GM23338 (cell line): Measurements from ENCODE around the gene STIM2. TPM values are rescaled to one million over a fixed set of nuclear protein-coding genes. Genes with fewer than 3 reads are reported as not detected.

ENCODE experiments used
- ATAC-seq: fragments of 200-7000 bp; cut with Tn5 transposase; 3 replicates; pipeline ENCODE4 v1.9.1; 2020
- DNase-seq: peaks from one replicate; pipeline ENCODE4 v3.0.0-alpha.2; 2015; ENCODE audit warnings: low spot score
- H2AFZ ChIP-seq: fragments of 200-600 bp; sonication (generic); 2 replicates; pipeline ENCODE4 v1.8.0; 2016; ENCODE audit warnings: antibody characterized with exemption, mild to moderate bottlenecking, moderate library complexity
- H3F3A ChIP-seq: fragments of 200-600 bp; sonication (generic); replicated peaks from 2 replicates; pipeline ENCODE4 v1.8.0; 2017; ENCODE audit warnings: antibody characterized with exemption, mixed run types, low read depth
- H3K27ac ChIP-seq: fragments of 200-600 bp; sonication (generic); 2 replicates; pipeline ENCODE4 v1.6.1; 2016; ENCODE audit warnings: low read depth
- H3K27me3 ChIP-seq: fragments of 200-600 bp; sonication (generic); 2 replicates; pipeline ENCODE4 v1.8.0; 2016; ENCODE audit warnings: mild to moderate bottlenecking, mixed run types, moderate library complexity; ENCODE audit not compliant: insufficient read depth
- H3K36me3 ChIP-seq: fragments of 200-600 bp; sonication (generic); 2 replicates; pipeline ENCODE4 v1.8.0; 2016; ENCODE audit warnings: mild to moderate bottlenecking; ENCODE audit not compliant: insufficient read depth
- H3K4me1 ChIP-seq: fragments of 200-600 bp; sonication (generic); 2 replicates; pipeline ENCODE4 v1.8.0; 2016; ENCODE audit warnings: mild to moderate bottlenecking, moderate library complexity; ENCODE audit not compliant: insufficient read depth
- H3K4me2 ChIP-seq: fragments of 200-600 bp; sonication (generic); 2 replicates; pipeline ENCODE4 v1.7.1; 2017; ENCODE audit warnings: mixed run types
- H3K4me3 ChIP-seq: fragments of 200-600 bp; sonication (generic); 2 replicates; pipeline ENCODE4 v1.6.1; 2016; ENCODE audit warnings: mixed run types
- H3K79me2 ChIP-seq: fragments of 200-600 bp; sonication (generic); replicated peaks from 2 replicates; pipeline ENCODE4 v1.8.0; 2017; ENCODE audit warnings: mild to moderate bottlenecking; ENCODE audit not compliant: insufficient read depth
- H3K9me2 ChIP-seq: fragments of 200-600 bp; sonication (generic); 2 replicates; pipeline ENCODE4 v1.8.0; 2017; ENCODE audit not compliant: insufficient read depth
- H4K20me1 ChIP-seq: fragments of 200-600 bp; sonication (generic); replicated peaks from 2 replicates; pipeline ENCODE4 v1.8.0; 2017; ENCODE audit warnings: mild to moderate bottlenecking; ENCODE audit not compliant: insufficient read depth
- H3K27ac Mint-ChIP-seq: 2 replicates; pipeline ENCODE4 v1.8.0; 2020; ENCODE audit warnings: inconsistent platforms, mild to moderate bottlenecking, moderate library complexity, mixed read lengths
- H3K27me3 Mint-ChIP-seq: 3 replicates; pipeline ENCODE4 v1.8.0; 2022; ENCODE audit warnings: low read depth, mild to moderate bottlenecking, moderate library complexity, mixed read lengths, inconsistent platforms; ENCODE audit not compliant: insufficient read depth, poor library complexity
- H3K36me3 Mint-ChIP-seq: 3 replicates; pipeline ENCODE4 v1.8.0; 2021; ENCODE audit warnings: low read depth, mild to moderate bottlenecking, inconsistent platforms, moderate library complexity, mixed read lengths
- H3K4me1 Mint-ChIP-seq: 3 replicates; pipeline ENCODE4 v1.8.0; 2020; ENCODE audit warnings: mild to moderate bottlenecking, inconsistent platforms, mixed read lengths
- H3K4me3 Mint-ChIP-seq: 3 replicates; pipeline ENCODE4 v1.8.0; 2021; ENCODE audit warnings: moderate library complexity, mild to moderate bottlenecking, inconsistent platforms, mixed read lengths
- H3K9me3 Mint-ChIP-seq: 3 replicates; pipeline ENCODE4 v1.8.0; 2020; ENCODE audit warnings: moderate library complexity, mild to moderate bottlenecking, inconsistent platforms, mixed read lengths
- CREB1 ChIP-seq: fragments of 250-450 bp; sonication (Bioruptor Pico); IDR thresholded peaks from 2 replicates; pipeline ENCODE4 v1.5.0; 2020; ENCODE audit warnings: low read depth, mild to moderate bottlenecking, moderate library complexity
- EZH2 ChIP-seq: fragments of 200-600 bp; sonication (generic); IDR thresholded peaks from one replicate; pipeline ENCODE4 v1.8.0; 2017; ENCODE audit warnings: antibody characterized with exemption, mild to moderate bottlenecking, low read depth; ENCODE audit not compliant: unreplicated experiment
- NANOG ChIP-seq: IDR thresholded peaks from 2 replicates; pipeline ENCODE4 v1.6.1; 2016; ENCODE audit warnings: antibody characterized with exemption, borderline replicate concordance
- POLR2AphosphoS5 ChIP-seq: IDR thresholded peaks from 2 replicates; pipeline ENCODE4 v1.6.1; 2016; ENCODE audit warnings: antibody characterized with exemption, low read depth
- REST ChIP-seq: IDR thresholded peaks from one replicate; pipeline ENCODE4 v1.6.1; 2018; ENCODE audit warnings: antibody characterized with exemption; ENCODE audit not compliant: unreplicated experiment
- STAT1 ChIP-seq: IDR thresholded peaks from one replicate; pipeline ENCODE4 v1.6.1; 2016; ENCODE audit warnings: antibody characterized with exemption; ENCODE audit not compliant: unreplicated experiment
- ZNF114 ChIP-seq: fragments of 250-450 bp; sonication (Bioruptor Pico); IDR thresholded peaks from 2 replicates; pipeline ENCODE4 v1.5.0; 2020; ENCODE audit warnings: mild to moderate bottlenecking, moderate library complexity
- ZNF331 ChIP-seq: fragments of 250-450 bp; sonication (Bioruptor Pico); IDR thresholded peaks from 2 replicates; pipeline ENCODE4 v1.5.0; 2020; ENCODE audit warnings: low read depth, mild to moderate bottlenecking, moderate library complexity
- ZNF462 ChIP-seq: fragments of 250-450 bp; sonication (Bioruptor Pico); IDR thresholded peaks from 2 replicates; pipeline ENCODE4 v1.5.0; 2020; ENCODE audit warnings: mild to moderate bottlenecking, moderate library complexity
- polyA plus RNA-seq: library from polyadenylated mRNA; unstranded; fragments of >200 nt; fragmentation: Nextera tagmentation; extraction: Ambion mirVana; gene quantifications from 2 replicates; pipeline ENCODE4 v1.2.1, GENCODE V29; 2016
- total RNA-seq: library from RNA; depleted of rRNA; stranded (reverse); fragments of >200 nt; shearing (Covaris generic); gene quantifications from 2 replicates; pipeline ENCODE4 v1.2.3, GENCODE V29; 2014
- TF ChIP-seq, protein P1 (sequence below), 2 experiments: fragments of 200-600 bp in 1 of 2; sonication (generic) in 1 of 2; conservative IDR thresholded peaks; 2 replicates each; pipeline versions ENCODE4 v1.5.1 to v1.6.1; 2016 to 2017; ENCODE audit warnings: antibody characterized with exemption in 2 of 2, low read depth in 2 of 2, mild to moderate bottlenecking in 2 of 2, moderate library complexity in 1 of 2
- TF ChIP-seq, protein P2 (sequence below): IDR thresholded peaks from 2 replicates; pipeline ENCODE4 v1.6.1; 2016; ENCODE audit warnings: antibody characterized with exemption

The STIM2 gene
- total and polyA plus RNA-seq, 2 experiments from 2014 or later: 13.1 to 17.8 TPM

GRCh38 chr4:26909369-26909768 is 48.7 kb downstream of the STIM2 start (continued):
- TF ChIP-seq ZNF462 (CRISPR knock-in tag) (no peak), POLR2AphosphoS5 (no peak), STAT1 (no peak), CREB1 (CRISPR knock-in tag) (no peak), NANOG (no peak), EZH2 (no peak), ZNF331 (CRISPR knock-in tag) (no peak)
- TF ChIP-seq, protein P1, sequence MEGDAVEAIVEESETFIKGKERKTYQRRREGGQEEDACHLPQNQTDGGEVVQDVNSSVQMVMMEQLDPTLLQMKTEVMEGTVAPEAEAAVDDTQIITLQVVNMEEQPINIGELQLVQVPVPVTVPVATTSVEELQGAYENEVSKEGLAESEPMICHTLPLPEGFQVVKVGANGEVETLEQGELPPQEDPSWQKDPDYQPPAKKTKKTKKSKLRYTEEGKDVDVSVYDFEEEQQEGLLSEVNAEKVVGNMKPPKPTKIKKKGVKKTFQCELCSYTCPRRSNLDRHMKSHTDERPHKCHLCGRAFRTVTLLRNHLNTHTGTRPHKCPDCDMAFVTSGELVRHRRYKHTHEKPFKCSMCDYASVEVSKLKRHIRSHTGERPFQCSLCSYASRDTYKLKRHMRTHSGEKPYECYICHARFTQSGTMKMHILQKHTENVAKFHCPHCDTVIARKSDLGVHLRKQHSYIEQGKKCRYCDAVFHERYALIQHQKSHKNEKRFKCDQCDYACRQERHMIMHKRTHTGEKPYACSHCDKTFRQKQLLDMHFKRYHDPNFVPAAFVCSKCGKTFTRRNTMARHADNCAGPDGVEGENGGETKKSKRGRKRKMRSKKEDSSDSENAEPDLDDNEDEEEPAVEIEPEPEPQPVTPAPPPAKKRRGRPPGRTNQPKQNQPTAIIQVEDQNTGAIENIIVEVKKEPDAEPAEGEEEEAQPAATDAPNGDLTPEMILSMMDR (conservative IDR thresholded peaks at IDR 0.05; ENCODE audit: low read depth in 2 of 2): no peak

GRCh38 chr4:26911254-26911653 is 50.6 kb downstream of the STIM2 start:
- Histone ChIP-seq H3K79me2 (peaks cover 22% of the 10 kb centered on the region), H4K20me1 (no peaks in the 10 kb centered on the region; the same call in 1 of the 2 replicates), H3F3A (no peaks in the 10 kb centered on the region), H3K9me2 (no peaks in the 10 kb centered on the region), H3K27ac (no peak overlapping the region), H3K36me3 (no peaks in the 10 kb centered on the region), H3K4me3 (peak overlapping the region; percentile 4; the same call in 1 of the 2 replicates), H2AFZ (no peak overlapping the region), H3K27me3 (no peaks in the 10 kb centered on the region), H3K4me2 (peak overlapping the region; percentile 30), H3K4me1 (peaks cover 29% of the 10 kb centered on the region)
- Mint-ChIP-seq H3K36me3 (no peaks in the 10 kb centered on the region), H3K9me3 (no peaks in the 10 kb centered on the region), H3K27me3 (no peaks in the 10 kb centered on the region), H3K27ac (no peak overlapping the region), H3K4me1 (peaks cover 30% of the 10 kb centered on the region), H3K4me3 (no peak overlapping the region)
- ATAC-seq (peak; percentile 68), DNase-seq (peak; percentile 45)
- no peak for TF ChIP-seq REST
- TF ChIP-seq STAT1: no peak
- no peak for TF ChIP-seq ZNF114 (CRISPR knock-in tag)
- TF ChIP-seq, protein P2, sequence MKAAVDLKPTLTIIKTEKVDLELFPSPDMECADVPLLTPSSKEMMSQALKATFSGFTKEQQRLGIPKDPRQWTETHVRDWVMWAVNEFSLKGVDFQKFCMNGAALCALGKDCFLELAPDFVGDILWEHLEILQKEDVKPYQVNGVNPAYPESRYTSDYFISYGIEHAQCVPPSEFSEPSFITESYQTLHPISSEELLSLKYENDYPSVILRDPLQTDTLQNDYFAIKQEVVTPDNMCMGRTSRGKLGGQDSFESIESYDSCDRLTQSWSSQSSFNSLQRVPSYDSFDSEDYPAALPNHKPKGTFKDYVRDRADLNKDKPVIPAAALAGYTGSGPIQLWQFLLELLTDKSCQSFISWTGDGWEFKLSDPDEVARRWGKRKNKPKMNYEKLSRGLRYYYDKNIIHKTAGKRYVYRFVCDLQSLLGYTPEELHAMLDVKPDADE: no peak
- peak; percentile 83; the same call in 1 of the 2 replicates for TF ChIP-seq NANOG
- TF ChIP-seq CREB1 (CRISPR knock-in tag): no peak
